Adrenal gland (tissue), 12 donors: ENCODE data around the gene UXS1. TPM values are rescaled to one million over a fixed set of nuclear protein-coding genes. Genes with fewer than 3 reads are reported as not detected.

ENCODE experiments used
- DNase-seq, 7 donors: peaks; one replicate each; pipeline ENCODE4 v3.0.0-alpha.2; 2019 to 2020
- H3K27ac ChIP-seq, 5 donors: fragments of 200-600 bp; sonication (generic) in 4 of 5; 1 replicate in 3 of 5; 2 replicates in 2 of 5; pipeline versions ENCODE4 v1.5.1 to v1.8.0; 2016 to 2020; ENCODE audit warnings: mild to moderate bottlenecking in 1 of 5
- H3K27me3 ChIP-seq: fragments of 200-600 bp; 2 replicates; pipeline ENCODE4 v1.8.0; 2021
- H3K36me3 ChIP-seq, 2 donors: fragments of 200-600 bp; replicated peaks in 1 of 2; 1 replicate in 1 of 2; 2 replicates in 1 of 2; pipeline versions ENCODE4 v1.5.1 to v1.8.0; 2018 to 2022
- H3K4me1 ChIP-seq, 2 donors: fragments of 200-600 bp; replicated peaks in 1 of 2; 1 replicate in 1 of 2; 2 replicates in 1 of 2; pipeline versions ENCODE4 v1.5.1 to v1.8.0; 2018 to 2021
- H3K4me3 ChIP-seq, 4 donors: fragments of 200-600 bp; sonication (generic) in 3 of 4; one replicate each; pipeline ENCODE4 v1.5.1; 2016 to 2018
- H3K9me3 ChIP-seq, 3 donors: fragments of 200-600 bp; sonication (generic) in 1 of 3; replicated peaks in 1 of 3; 1 replicate in 2 of 3; 2 replicates in 1 of 3; pipeline versions ENCODE4 v1.5.1 to v1.8.0; 2016 to 2021
- POLR2A ChIP-seq, 2 donors: fragments of 450-650 bp; IDR thresholded peaks; one replicate each; pipeline ENCODE4 v1.6.1; 2017; ENCODE audit warnings: antibody characterized with exemption in 2 of 2, mild to moderate bottlenecking in 2 of 2, moderate library complexity in 1 of 2
- WGBS, 4 donors: extraction: QIAGEN DNeasy Blood & Tissue Kit in 2 of 4; methylation state at CpG; one replicate each; pipeline versions ENCODE4 v1.1.5 to v1.1.7; 2013 to 2017; 5-methylcytosine and 5-hydroxymethylcytosine counted together
- intact Hi-C, 2 donors: fragments of 100-400 bp; cut with DNase I; formaldehyde crosslinking; loops; one replicate each; pipeline versions ENCODE4 v1.14.1 to v1.15.0; 2022 to 2023
- polyA plus RNA-seq, 3 donors: library from polyadenylated mRNA; stranded (reverse); fragments of 200-250 nt in 2 of 3; fragments of 350-450 nt in 1 of 3; fragmentation: Illumina TruSeq in 1 of 3; extraction: RNeasy Lipid Tissue Mini Kit (QIAGEN cat#74804) in 1 of 3; gene quantifications; one replicate each; pipeline ENCODE4 v1.2.3, GENCODE V29; 2013 to 2014
- total RNA-seq, 9 donors: library from RNA; depleted of rRNA in 4 of 9; stranded (reverse); fragments of >200 nt in 4 of 9; fragments of 120-200 nt in 1 of 9; fragmentation: NEBNext Ultra II Directional in 1 of 9; extraction: Animal tissue kit (Norgen Biotek cat#: 25700) in 1 of 9; gene quantifications; one replicate each; pipeline versions ENCODE4 v1.1.0 to v1.2.4, GENCODE V29; 2013 to 2023
- TF ChIP-seq, protein P1 (sequence below), 6 experiments: fragments of 450-650 bp in 4 of 6; fragments of 200-600 bp in 2 of 6; sonication (generic) in 1 of 6; IDR thresholded peaks; 1 replicate in 5 of 6; 2 replicates in 1 of 6; pipeline versions ENCODE4 v1.5.1 to v1.8.0; 2016 to 2021; ENCODE audit warnings: antibody characterized with exemption in 6 of 6, mild to moderate bottlenecking in 2 of 6, moderate library complexity in 1 of 6
- donor health status: healthy with polysubstance abuse.
- donor health status: Bipolar disorder and iron deficiency.
- donor health status: DM: yes; HTN: yes; CAD: no.
- donor health status: DM: no; HTN: no; CAD: no.
- donor health status: DM: no; HTN: no; CAD: no.
- donor health status: DM: yes; HTN: yes; CAD: no.

UXS1 gene
- total and polyA plus RNA-seq, 12 donors = 5.7 to 145 (median 22.3) TPM

DNA sequence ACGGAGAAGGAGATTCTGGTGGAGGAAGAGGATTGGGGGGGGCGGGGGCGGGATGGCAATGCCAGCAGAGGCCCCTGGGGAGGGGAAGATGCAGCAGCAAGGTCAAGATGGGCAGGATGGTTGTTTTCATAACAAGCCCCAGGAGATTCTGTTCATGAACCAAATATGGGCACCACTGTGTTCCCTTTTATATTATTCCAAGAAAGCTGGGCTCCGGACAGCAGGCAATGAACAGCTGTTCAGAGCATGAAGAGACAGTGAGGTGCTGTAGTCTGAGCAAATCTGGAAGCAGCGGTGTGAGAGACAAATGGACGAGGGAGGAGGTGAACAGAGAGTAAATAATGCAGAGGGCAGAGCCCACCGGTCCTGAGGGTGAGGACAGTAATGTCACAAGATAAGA, 20.0 kb downstream of the UXS1 start:
- WGBS, 4 donors = 85 to 92% (median 86%) methylated on average over 7 of the region's 7 CpGs
- H3K4me3 ChIP-seq = no peak overlapping the region
- no peaks in the 10 kb centered on the region for H3K36me3 ChIP-seq
- no peak overlapping the region for H3K27ac ChIP-seq
- no peaks in the 10 kb centered on the region for H3K9me3 ChIP-seq
- DNase-seq = no peak
- no peaks in the 10 kb centered on the region for H3K4me1 ChIP-seq
- no peaks in the 10 kb centered on the region for H3K27me3 ChIP-seq
- no peak for TF ChIP-seq POLR2A (IDR thresholded peaks at IDR 0.05)
- TF ChIP-seq, protein P1, sequence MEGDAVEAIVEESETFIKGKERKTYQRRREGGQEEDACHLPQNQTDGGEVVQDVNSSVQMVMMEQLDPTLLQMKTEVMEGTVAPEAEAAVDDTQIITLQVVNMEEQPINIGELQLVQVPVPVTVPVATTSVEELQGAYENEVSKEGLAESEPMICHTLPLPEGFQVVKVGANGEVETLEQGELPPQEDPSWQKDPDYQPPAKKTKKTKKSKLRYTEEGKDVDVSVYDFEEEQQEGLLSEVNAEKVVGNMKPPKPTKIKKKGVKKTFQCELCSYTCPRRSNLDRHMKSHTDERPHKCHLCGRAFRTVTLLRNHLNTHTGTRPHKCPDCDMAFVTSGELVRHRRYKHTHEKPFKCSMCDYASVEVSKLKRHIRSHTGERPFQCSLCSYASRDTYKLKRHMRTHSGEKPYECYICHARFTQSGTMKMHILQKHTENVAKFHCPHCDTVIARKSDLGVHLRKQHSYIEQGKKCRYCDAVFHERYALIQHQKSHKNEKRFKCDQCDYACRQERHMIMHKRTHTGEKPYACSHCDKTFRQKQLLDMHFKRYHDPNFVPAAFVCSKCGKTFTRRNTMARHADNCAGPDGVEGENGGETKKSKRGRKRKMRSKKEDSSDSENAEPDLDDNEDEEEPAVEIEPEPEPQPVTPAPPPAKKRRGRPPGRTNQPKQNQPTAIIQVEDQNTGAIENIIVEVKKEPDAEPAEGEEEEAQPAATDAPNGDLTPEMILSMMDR (IDR thresholded peaks at IDR 0.05) = no peak
- intact Hi-C loops = no loop called here

DNA sequence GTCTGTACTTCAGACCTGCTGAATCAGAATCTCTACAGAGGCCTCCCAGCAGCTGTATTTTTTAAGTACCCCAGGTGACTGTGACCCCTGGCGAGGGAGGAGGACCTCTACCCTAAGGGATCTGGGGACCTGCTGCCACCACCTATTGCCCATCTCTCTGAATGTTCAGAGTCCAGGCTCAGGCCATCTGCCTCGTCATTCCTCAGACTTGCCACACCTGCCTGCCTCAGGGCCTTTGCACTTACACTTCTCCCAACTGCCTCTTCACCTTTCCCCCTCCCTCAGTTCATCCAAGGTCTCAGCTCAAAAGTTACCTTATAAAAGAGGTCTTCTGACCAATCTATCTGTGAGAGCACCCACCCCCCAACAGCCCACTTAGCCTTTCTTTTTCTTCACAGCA, 21.5 kb downstream of the UXS1 start:
- no peaks in the 10 kb centered on the region for H3K4me1 ChIP-seq
- TF ChIP-seq, protein P1 (IDR thresholded peaks at IDR 0.05) = no peak
- no peak for TF ChIP-seq POLR2A (IDR thresholded peaks at IDR 0.05)
- intact Hi-C loops = no loop called here
- H3K27ac ChIP-seq = no peak overlapping the region
- 83 to 100% (median 100%) methylated on average over 2 of the region's 2 CpGs for WGBS, 4 donors
- H3K9me3 ChIP-seq = no peaks in the 10 kb centered on the region
- no peaks in the 10 kb centered on the region for H3K36me3 ChIP-seq
- no peak for DNase-seq
- H3K4me3 ChIP-seq = no peak overlapping the region
- H3K27me3 ChIP-seq = no peaks in the 10 kb centered on the region

DNA sequence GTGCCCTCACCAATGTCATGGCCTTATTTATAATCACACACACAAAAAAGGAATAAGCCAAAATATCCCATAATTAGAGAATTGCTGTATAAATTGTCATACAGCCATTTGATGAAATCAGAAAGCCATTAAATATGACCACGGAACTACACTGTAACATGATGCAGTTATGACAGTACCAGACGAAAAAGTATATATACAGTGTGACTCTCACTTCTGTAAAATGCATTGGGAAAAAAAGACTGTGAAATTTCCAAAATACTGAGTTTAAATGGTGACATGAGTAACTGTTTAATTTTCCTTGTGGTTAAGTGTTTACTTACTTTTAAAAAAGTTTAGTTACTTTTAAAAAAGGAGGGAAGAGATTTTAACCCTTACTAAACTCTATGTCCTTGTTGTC, 25.4 kb downstream of the UXS1 start:
- no peak overlapping the region for H3K27ac ChIP-seq
- TF ChIP-seq POLR2A (IDR thresholded peaks at IDR 0.05) = no peak
- TF ChIP-seq, protein P1 (IDR thresholded peaks at IDR 0.05) = no peak
- H3K9me3 ChIP-seq = no peaks in the 10 kb centered on the region
- H3K27me3 ChIP-seq = no peaks in the 10 kb centered on the region
- H3K4me1 ChIP-seq = no peaks in the 10 kb centered on the region
- WGBS, 4 donors = 71 to 85% (median 77%) methylated on average over 2 of the region's 2 CpGs
- H3K36me3 ChIP-seq = no peaks in the 10 kb centered on the region
- DNase-seq = no peak
- H3K4me3 ChIP-seq = no peak overlapping the region
- intact Hi-C loops = no loop called here

DNA sequence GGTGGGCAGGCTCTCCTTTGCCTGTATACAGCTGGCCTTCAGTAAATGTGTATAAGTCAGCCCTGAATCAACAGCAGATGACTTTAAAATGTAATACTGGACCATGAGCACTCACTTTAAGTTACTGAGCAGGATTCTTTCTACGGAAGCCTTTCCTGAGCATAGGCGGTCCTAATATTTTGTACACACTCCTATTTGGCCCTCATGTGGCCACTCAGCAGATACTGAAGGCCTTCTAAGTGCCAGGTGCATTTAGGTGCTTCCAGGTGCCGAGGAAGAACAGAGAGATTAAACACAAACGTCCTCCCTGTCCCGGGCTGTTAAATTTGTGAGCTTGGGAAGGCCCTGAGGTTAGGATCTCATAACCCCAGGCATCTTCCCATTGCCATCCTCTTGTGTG, 27.0 kb downstream of the UXS1 start:
- no peak for DNase-seq
- no peaks in the 10 kb centered on the region for H3K36me3 ChIP-seq
- H3K9me3 ChIP-seq = no peaks in the 10 kb centered on the region
- intact Hi-C loops = no loop called here
- no peak for TF ChIP-seq POLR2A (IDR thresholded peaks at IDR 0.05)
- TF ChIP-seq, protein P1 (IDR thresholded peaks at IDR 0.05) = no peak
- WGBS, 4 donors = 91 to 94% (median 92%) methylated on average over 3 to 5 of the region's 5 CpGs
- no peak overlapping the region for H3K4me3 ChIP-seq
- H3K4me1 ChIP-seq = peaks cover 0 to 5% of the 10 kb centered on the region in 2 donors
- no peak overlapping the region for H3K27ac ChIP-seq
- H3K27me3 ChIP-seq = no peaks in the 10 kb centered on the region
